Bronchial epithelial cell (primary cell): Measurements from ENCODE around the gene DIAPH1. TPM values are rescaled to one million over a fixed set of nuclear protein-coding genes. Genes with fewer than 3 reads are reported as not detected.

Experiments used
- DNase-seq: peaks from one replicate; pipeline ENCODE4 v3.0.0-alpha.2; 2010; ENCODE audit warnings: low read depth
- FAIRE-seq: peaks from 2 replicates; lab custom pipeline; 2011; peaks lifted over from hg19 to GRCh38; lab: Jason Lieb, UNC
- H3K27me3 ChIP-seq: 2 replicates; pipeline ENCODE4 v1.5.1; 2011; ENCODE audit warnings: low read length; ENCODE audit not compliant: control insufficient read depth, insufficient read depth
- H3K36me3 ChIP-seq: 2 replicates; pipeline ENCODE4 v1.5.1; 2011; ENCODE audit warnings: low read length; ENCODE audit not compliant: control insufficient read depth, insufficient read depth
- H3K4me3 ChIP-seq: 2 replicates; pipeline ENCODE4 v1.5.1; 2011; ENCODE audit warnings: mild to moderate bottlenecking, low read depth, low read length, control low read depth
- CTCF ChIP-seq: IDR thresholded peaks from 2 replicates; pipeline ENCODE4 v1.5.1; 2011; ENCODE audit warnings: mild to moderate bottlenecking, moderate library complexity, low read length, control low read depth, inconsistent platforms; ENCODE audit not compliant: insufficient read depth, severe bottlenecking
- total RNA-seq: library from RNA; depleted of rRNA; stranded (reverse); fragments of >200 nt; gene quantifications from 2 replicates; pipeline ENCODE4 v1.2.1, GENCODE V29; 2014

DIAPH1 gene
- total RNA-seq, 1 donor from 2014 or later = 48.2 TPM

- peaks cover 25% of the 10 kb centered on the region for H3K36me3 ChIP-seq
- FAIRE-seq (no peak), DNase-seq (no peak)
- TF ChIP-seq CTCF = no peak
- no peak overlapping the region for H3K4me3 ChIP-seq
- no peaks in the 10 kb centered on the region for H3K27me3 ChIP-seq
These were observed 91.4 kb downstream of the DIAPH1 start for GRCh38 chr5:141527426-141527825.

GRCh38 chr5:141525653-141526052 is 93.1 kb downstream of the DIAPH1 start:
- no peak overlapping the region for H3K4me3 ChIP-seq
- DNase-seq = no peak
- H3K27me3 ChIP-seq = no peaks in the 10 kb centered on the region
- peaks cover 21% of the 10 kb centered on the region for H3K36me3 ChIP-seq
- FAIRE-seq = no peak
- TF ChIP-seq CTCF = no peak

GRCh38 chr5:141524604-141525597 is 93.9 kb downstream of the DIAPH1 start:
- DNase-seq (peak; percentile 83), FAIRE-seq (peak; percentile 96)
- TF ChIP-seq CTCF = peak; percentile 99
- no peaks in the 10 kb centered on the region for H3K27me3 ChIP-seq
- no peak overlapping the region for H3K4me3 ChIP-seq
- peaks cover 21% of the 10 kb centered on the region for H3K36me3 ChIP-seq

GRCh38 chr5:141523991-141524390 is 94.8 kb downstream of the DIAPH1 start:
- FAIRE-seq = no peak
- Histone ChIP-seq H3K36me3 (peaks cover 19% of the 10 kb centered on the region), H3K4me3 (no peak overlapping the region), H3K27me3 (no peaks in the 10 kb centered on the region)
- TF ChIP-seq CTCF = no peak
- DNase-seq = no peak

GRCh38 chr5:141522301-141522700 is 96.5 kb downstream of the DIAPH1 start:
- Histone ChIP-seq H3K4me3 (no peak overlapping the region), H3K27me3 (no peaks in the 10 kb centered on the region), H3K36me3 (peaks cover 16% of the 10 kb centered on the region)
- DNase-seq = peak; percentile 38
- no peak for FAIRE-seq
- no peak for TF ChIP-seq CTCF
